ENCODE results near the gene ARHGEF37. TPM values are rescaled to one million over a fixed set of nuclear protein-coding genes. Genes with fewer than 3 reads are reported as not detected.
A peak's percentile ranks its signal among the peaks of the same experiment; 100 is the strongest.

Gene ARHGEF37
- total and polyA plus RNA-seq, 4 donors = 2.2 to 9.1 (median 3.7) TPM

DNA sequence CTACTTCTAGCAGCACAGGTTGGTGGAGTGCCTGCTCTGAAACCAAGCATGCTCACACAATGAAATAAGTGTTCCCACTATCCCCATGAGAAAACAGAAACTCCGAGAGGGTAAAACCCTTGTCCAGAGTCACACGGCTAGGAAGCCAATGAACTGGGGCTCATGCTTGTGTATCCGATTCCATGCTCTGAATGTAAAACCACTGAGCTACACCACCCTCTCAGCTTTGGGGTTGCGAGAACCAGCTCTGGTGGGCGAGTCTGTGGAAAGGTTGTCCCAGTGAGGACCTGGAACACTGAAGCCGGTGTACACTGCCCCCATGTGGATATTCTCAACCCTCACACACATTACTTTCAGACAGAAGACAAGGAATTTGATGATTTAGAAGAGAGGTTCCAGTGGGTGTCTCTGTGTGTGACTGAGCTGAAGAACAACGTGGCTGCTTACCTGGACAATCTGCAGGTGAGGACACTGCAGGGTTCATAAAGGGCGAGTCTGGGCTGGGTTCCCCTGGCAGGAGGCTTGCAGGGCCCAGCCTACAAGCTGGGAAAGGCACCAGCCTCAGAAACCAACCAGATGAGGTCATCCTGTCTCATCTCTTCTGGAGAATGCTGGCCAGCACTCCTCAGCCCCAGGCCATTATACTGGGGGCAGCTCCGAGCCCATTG lies 37.4 kb downstream of the ARHGEF37 start:
- peak; percentile 61 for ATAC-seq (ENCODE audit: insufficient read depth, low FRiP score)
- peak; percentile 64 to 76 (median 69) for DNase-seq
- Histone ChIP-seq H3K27me3 (ENCODE audit: control insufficient read depth in 3 of 3, insufficient read depth in 3 of 3, low read length in 2 of 3) (no peaks in the 10 kb centered on the region), H3K36me3 (ENCODE audit: control insufficient read depth in 4 of 4, insufficient read depth in 4 of 4, low read length in 4 of 4) (peaks cover 0 to 15% (median 1%) of the 10 kb centered on the region in 4 donors), H3K9me3 (ENCODE audit: control insufficient read depth in 4 of 4, insufficient read depth in 3 of 4, low read length in 3 of 4) (no peaks in the 10 kb centered on the region), H3K9ac (ENCODE audit: insufficient read depth in 1 of 2, low read length in 2 of 2) (no peak overlapping the region), H3K27ac (ENCODE audit: low read depth in 1 of 2, low read length in 1 of 2) (no peak overlapping the region), H3K4me1 (ENCODE audit: control insufficient read depth in 5 of 5, insufficient read depth in 5 of 5, low read length in 5 of 5) (no peaks in the 10 kb centered on the region), H3K4me3 (no peak overlapping the region)
- 55 to 56% methylated on average over 9 of the region's 9 CpGs for WGBS, 2 donors
- TF ChIP-seq, protein P1, sequence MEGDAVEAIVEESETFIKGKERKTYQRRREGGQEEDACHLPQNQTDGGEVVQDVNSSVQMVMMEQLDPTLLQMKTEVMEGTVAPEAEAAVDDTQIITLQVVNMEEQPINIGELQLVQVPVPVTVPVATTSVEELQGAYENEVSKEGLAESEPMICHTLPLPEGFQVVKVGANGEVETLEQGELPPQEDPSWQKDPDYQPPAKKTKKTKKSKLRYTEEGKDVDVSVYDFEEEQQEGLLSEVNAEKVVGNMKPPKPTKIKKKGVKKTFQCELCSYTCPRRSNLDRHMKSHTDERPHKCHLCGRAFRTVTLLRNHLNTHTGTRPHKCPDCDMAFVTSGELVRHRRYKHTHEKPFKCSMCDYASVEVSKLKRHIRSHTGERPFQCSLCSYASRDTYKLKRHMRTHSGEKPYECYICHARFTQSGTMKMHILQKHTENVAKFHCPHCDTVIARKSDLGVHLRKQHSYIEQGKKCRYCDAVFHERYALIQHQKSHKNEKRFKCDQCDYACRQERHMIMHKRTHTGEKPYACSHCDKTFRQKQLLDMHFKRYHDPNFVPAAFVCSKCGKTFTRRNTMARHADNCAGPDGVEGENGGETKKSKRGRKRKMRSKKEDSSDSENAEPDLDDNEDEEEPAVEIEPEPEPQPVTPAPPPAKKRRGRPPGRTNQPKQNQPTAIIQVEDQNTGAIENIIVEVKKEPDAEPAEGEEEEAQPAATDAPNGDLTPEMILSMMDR (IDR thresholded peaks at IDR 0.05; ENCODE audit: control extremely low read depth, extremely low read depth) = peak; percentile 25

DNA sequence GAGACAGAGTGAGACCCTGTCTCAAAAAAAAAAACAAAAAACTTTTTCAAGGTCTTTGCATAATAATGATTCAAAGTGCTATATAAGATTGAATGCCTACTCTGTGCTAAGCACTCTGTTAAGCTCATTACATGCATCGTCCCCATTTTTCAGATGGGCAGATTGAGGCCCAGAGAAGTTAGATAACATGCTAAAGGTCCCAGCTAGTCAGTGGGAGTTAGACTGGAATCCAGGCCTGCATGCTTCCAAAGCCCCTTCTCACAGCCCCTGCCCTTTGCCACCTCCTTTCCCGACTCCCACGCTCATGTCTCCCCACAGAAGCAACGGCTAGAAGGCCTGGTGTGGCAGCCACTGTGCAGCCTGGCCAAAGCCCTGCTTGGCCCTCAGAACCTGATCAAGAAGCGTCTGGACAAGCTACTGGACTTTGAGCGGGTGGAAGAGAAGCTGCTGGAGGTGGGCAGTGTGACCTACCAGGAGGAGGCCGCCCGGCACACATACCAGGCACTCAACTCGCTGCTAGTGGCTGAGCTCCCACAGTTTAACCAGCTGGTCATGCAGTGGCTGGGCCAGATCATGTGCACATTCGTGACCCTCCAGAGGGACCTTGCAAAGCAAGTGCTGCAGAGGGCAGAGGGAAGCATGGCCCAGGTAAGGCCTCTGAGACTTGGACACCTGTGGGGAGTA lies 40.3 kb downstream of the ARHGEF37 start:
- Histone ChIP-seq H3K4me3 (no peak overlapping the region), H3K4me1 (ENCODE audit: control insufficient read depth in 5 of 5, insufficient read depth in 5 of 5, low read length in 5 of 5) (no peaks in the 10 kb centered on the region), H3K27ac (ENCODE audit: low read depth in 1 of 2, low read length in 1 of 2) (no peak overlapping the region), H3K27me3 (ENCODE audit: control insufficient read depth in 3 of 3, insufficient read depth in 3 of 3, low read length in 2 of 3) (no peaks in the 10 kb centered on the region), H3K9me3 (ENCODE audit: control insufficient read depth in 4 of 4, insufficient read depth in 3 of 4, low read length in 3 of 4) (no peaks in the 10 kb centered on the region), H3K36me3 (ENCODE audit: control insufficient read depth in 4 of 4, insufficient read depth in 4 of 4, low read length in 4 of 4) (peaks cover 0 to 22% (median 4%) of the 10 kb centered on the region in 4 donors), H3K9ac (ENCODE audit: insufficient read depth in 1 of 2, low read length in 2 of 2) (no peak overlapping the region)
- ATAC-seq (ENCODE audit: insufficient read depth, low FRiP score) (no peak), DNase-seq (no peak)
- TF ChIP-seq, protein P1 (IDR thresholded peaks at IDR 0.05; ENCODE audit: control extremely low read depth, extremely low read depth) = no peak
- WGBS, 2 donors = 95 to 97% methylated on average over 10 of the region's 10 CpGs

DNA sequence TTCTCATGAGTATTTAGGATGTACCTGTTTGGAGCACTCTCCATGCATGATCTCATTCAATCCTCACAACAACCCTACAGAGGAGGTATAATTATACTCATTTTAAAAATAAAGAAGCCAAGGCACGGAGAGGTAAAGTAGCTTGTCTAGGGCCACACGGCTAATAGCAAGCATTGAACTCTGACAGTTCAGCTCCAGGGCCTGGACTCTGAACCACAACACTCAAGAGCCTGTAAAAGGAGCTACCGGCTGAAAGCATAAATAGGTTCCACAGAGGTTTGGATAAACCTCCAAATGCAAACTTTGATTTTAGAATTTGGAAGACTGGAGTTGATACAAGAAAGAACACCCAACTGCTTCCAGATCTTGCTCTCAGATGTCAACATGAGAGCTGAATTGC lies 41.2 kb downstream of the ARHGEF37 start:
- peaks cover 0 to 22% (median 4%) of the 10 kb centered on the region in 4 donors for H3K36me3 ChIP-seq (ENCODE audit: control insufficient read depth in 4 of 4, insufficient read depth in 4 of 4, low read length in 4 of 4)
- ATAC-seq (ENCODE audit: insufficient read depth, low FRiP score) = no peak
- no peaks in the 10 kb centered on the region for H3K27me3 ChIP-seq (ENCODE audit: control insufficient read depth in 3 of 3, insufficient read depth in 3 of 3, low read length in 2 of 3)
- no peak overlapping the region for H3K27ac ChIP-seq (ENCODE audit: low read depth in 1 of 2, low read length in 1 of 2)
- no peaks in the 10 kb centered on the region for H3K9me3 ChIP-seq (ENCODE audit: control insufficient read depth in 4 of 4, insufficient read depth in 3 of 4, low read length in 3 of 4)
- no peak overlapping the region for H3K9ac ChIP-seq (ENCODE audit: insufficient read depth in 1 of 2, low read length in 2 of 2)
- DNase-seq = no peak
- TF ChIP-seq, protein P1 (IDR thresholded peaks at IDR 0.05; ENCODE audit: control extremely low read depth, extremely low read depth) = no peak
- WGBS, 2 donors = 94 to 96% methylated on average over 3 of the region's 3 CpGs
- no peak overlapping the region for H3K4me3 ChIP-seq
- no peaks in the 10 kb centered on the region for H3K4me1 ChIP-seq (ENCODE audit: control insufficient read depth in 5 of 5, insufficient read depth in 5 of 5, low read length in 5 of 5)
